ENCODE measurements around the gene TC2N.

GRCh38 chr14:91898372-91898771 is 31.0 kb upstream of the TC2N start:
- TF ChIP-seq CTCF (IDR thresholded peaks at IDR 0.05; ENCODE audit: poor library complexity, severe bottlenecking) (no peak), EZH2 (IDR thresholded peaks at IDR 0.05; ENCODE audit: borderline replicate concordance, insufficient read depth, low read length, poor library complexity, severe bottlenecking) (no peak), EP300 (conservative IDR thresholded peaks at IDR 0.05; ENCODE audit: poor library complexity, severe bottlenecking) (no peak), MXI1 (conservative IDR thresholded peaks at IDR 0.05; ENCODE audit: poor library complexity, severe bottlenecking) (no peak), POLR2AphosphoS5 (IDR thresholded peaks at IDR 0.05) (no peak), TAF1 (IDR thresholded peaks at IDR 0.05; ENCODE audit: low read depth) (no peak), RAD21 (conservative IDR thresholded peaks at IDR 0.05) (no peak), REST (IDR thresholded peaks at IDR 0.05; ENCODE audit: borderline replicate concordance) (no peak)

Measured in neural cell (in vitro differentiated cells).